HL-60 (cell line): ENCODE results near the gene GPATCH11.

Experiments
- GABPA ChIP-seq: IDR thresholded peaks from 2 replicates; pipeline ENCODE4 v1.6.1; 2012; ENCODE audit warnings: low read depth
- POLR2AphosphoS5 ChIP-seq: IDR thresholded peaks from 2 replicates; pipeline ENCODE4 v1.6.1; 2012; ENCODE audit warnings: low read depth
- TF ChIP-seq, protein P1 (sequence below): IDR thresholded peaks from one replicate; pipeline ENCODE4 v1.5.1; 2011; ENCODE audit warnings: low read length, control low read depth, inconsistent platforms; ENCODE audit not compliant: insufficient read depth

DNA sequence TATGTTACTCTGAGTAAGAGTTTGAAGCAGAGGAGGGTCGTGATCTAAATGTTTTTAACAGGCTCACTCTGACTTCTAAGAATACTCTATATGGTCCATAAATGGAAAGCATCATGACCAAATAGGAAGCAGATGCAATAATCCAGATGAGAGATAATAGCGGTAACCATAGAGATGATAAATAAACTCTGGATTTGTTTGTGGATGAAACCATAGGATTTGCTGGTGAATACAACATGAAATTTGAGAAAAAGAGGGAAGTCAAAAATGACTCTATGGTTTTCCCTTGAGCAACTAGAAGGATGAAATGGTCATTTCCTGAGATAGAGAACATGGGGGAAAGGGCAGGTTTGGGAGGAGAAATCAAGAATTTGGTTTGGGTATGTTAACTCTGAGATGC lies 4.1 kb upstream of the GPATCH11 start:
- TF ChIP-seq, protein P1, sequence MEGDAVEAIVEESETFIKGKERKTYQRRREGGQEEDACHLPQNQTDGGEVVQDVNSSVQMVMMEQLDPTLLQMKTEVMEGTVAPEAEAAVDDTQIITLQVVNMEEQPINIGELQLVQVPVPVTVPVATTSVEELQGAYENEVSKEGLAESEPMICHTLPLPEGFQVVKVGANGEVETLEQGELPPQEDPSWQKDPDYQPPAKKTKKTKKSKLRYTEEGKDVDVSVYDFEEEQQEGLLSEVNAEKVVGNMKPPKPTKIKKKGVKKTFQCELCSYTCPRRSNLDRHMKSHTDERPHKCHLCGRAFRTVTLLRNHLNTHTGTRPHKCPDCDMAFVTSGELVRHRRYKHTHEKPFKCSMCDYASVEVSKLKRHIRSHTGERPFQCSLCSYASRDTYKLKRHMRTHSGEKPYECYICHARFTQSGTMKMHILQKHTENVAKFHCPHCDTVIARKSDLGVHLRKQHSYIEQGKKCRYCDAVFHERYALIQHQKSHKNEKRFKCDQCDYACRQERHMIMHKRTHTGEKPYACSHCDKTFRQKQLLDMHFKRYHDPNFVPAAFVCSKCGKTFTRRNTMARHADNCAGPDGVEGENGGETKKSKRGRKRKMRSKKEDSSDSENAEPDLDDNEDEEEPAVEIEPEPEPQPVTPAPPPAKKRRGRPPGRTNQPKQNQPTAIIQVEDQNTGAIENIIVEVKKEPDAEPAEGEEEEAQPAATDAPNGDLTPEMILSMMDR = no peak
- no peak for TF ChIP-seq POLR2AphosphoS5
- TF ChIP-seq GABPA = no peak
